ENCODE data around the gene CYFIP2. TPM values are rescaled to one million over a fixed set of nuclear protein-coding genes. Genes with fewer than 3 reads are reported as not detected.

CYFIP2 gene
- total and polyA plus RNA-seq, 10 of the 15 experiments (the other 5 are each of a cell fraction or from before 2014, with no cell fraction given): 43.4 to 173 (median 96.0) TPM

DNA sequence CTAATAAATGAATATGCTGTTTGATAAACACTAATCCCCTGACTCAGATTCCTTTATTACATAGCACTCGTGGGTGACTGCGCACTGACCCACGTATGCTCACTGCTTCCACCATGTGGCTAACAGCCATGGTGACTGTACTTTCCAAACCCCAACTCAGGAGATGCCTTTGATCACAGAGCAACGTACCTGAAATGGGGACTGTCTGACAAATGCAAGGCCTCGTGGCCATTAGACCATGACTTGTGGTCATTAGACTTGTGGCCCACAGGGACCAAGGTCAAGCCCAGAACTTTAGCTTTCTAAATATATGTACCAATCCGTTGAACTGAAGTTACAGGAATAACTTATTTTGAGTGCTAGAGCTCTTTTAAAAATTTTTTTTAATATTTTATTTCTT is 46.6 kb downstream of the CYFIP2 start (continued):
- no peak for TF ChIP-seq LARP7 (IDR thresholded peaks at IDR 0.05)
- TF ChIP-seq NBN (IDR thresholded peaks at IDR 0.05): 0 out of 2 replicates have a peak, but pooled peaks have one; percentile 38
- TF ChIP-seq SREBF2 (IDR thresholded peaks at IDR 0.05; ENCODE audit: low read length): no peak
- TF ChIP-seq MYB (IDR thresholded peaks at IDR 0.05; ENCODE audit: borderline replicate concordance, low read depth, low read length): no peak
- peak; percentile 75 for TF ChIP-seq RUNX3 (IDR thresholded peaks at IDR 0.05; ENCODE audit: low read length)

DNA sequence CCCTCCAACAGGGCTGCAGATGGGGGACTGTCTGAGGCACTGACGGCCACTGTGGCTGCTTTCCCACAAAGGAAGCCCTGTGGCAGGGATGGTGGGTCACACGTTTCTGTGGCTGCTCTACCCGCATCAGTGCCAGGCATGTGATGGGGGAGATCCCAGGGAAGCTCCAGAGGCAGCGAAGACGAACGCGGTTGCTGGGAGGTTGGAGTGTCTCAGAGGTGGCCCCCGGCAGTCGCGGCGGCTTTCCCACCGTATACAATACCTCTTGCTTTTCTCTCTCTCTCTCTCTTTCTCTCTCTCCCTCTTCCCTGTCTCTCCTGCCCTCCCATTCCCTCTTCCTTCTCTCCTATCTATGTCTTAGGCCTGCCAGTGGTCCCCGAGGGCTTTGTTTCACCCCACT is 56.7 kb downstream of the CYFIP2 start:
- H3K36me3 ChIP-seq (ENCODE audit: control insufficient read depth in 2 of 2, insufficient read depth in 2 of 2, low read length in 1 of 2): peaks cover 18 to 55% of the 10 kb centered on the region in 2 experiments
- BruUV-seq (replicated peaks): no TSS peak
- POLR2A ChIA-PET: no interaction called here
- H3K27ac ChIP-seq (ENCODE audit: control insufficient read depth, insufficient read depth): no peak overlapping the region
- intact Hi-C loops (cut with micrococcal nuclease; ENCODE audit: unreplicated experiment): no loop called here
- ATAC-seq: no peak
- no peaks in the 10 kb centered on the region for H3K9me3 ChIP-seq (replicated peaks; ENCODE audit: control insufficient read depth, insufficient read depth, low read length)
- no peaks in the 10 kb centered on the region for H3K27me3 ChIP-seq (replicated peaks in 1 of 2; ENCODE audit: control insufficient read depth in 2 of 2, insufficient read depth in 2 of 2, low read length in 1 of 2)
- DNase-seq (ENCODE audit: low read depth, low spot score): no peak
- RAD21 ChIA-PET (ENCODE audit: unreplicated experiment): no interaction called here
- no peak overlapping the region for H3K4me3 ChIP-seq
- no peak for FAIRE-seq
- WGBS (ENCODE audit: insufficient coverage, insufficient replicate concordance, low lambda C conversion rate, missing lambda C conversion rate): 98% methylated on average over 10 of the region's 13 CpGs
- H3K79me2 ChIP-seq (ENCODE audit: control insufficient read depth, insufficient read depth, low read length): no peaks in the 10 kb centered on the region
- CTCF ChIA-PET: interaction anchor here (2.1 kb wide), 1 partner anchor 69 kb away, joined by 4 read pairs; no protein-coding TSS in a partner anchor
- H2AFZ ChIP-seq (ENCODE audit: control insufficient read depth, low read depth, low read length): no peak overlapping the region
- no peak overlapping the region for H3K4me2 ChIP-seq (ENCODE audit: control insufficient read depth, insufficient read depth)
- H3K4me1 ChIP-seq (ENCODE audit: control insufficient read depth, insufficient read depth, low read length): no peaks in the 10 kb centered on the region
- no peak for TF ChIP-seq HDGF (IDR thresholded peaks at IDR 0.05)
- SMC1A ChIA-PET (ENCODE audit: uncharacterized antibody, unreplicated experiment): no interaction called here
- in situ Hi-C loops (cut with MboI): no loop called here
- no peak overlapping the region for H3K9ac ChIP-seq (ENCODE audit: control insufficient read depth, insufficient read depth, low read length)
- no peaks in the 10 kb centered on the region for H4K20me1 ChIP-seq (ENCODE audit: control insufficient read depth, insufficient read depth)

DNA sequence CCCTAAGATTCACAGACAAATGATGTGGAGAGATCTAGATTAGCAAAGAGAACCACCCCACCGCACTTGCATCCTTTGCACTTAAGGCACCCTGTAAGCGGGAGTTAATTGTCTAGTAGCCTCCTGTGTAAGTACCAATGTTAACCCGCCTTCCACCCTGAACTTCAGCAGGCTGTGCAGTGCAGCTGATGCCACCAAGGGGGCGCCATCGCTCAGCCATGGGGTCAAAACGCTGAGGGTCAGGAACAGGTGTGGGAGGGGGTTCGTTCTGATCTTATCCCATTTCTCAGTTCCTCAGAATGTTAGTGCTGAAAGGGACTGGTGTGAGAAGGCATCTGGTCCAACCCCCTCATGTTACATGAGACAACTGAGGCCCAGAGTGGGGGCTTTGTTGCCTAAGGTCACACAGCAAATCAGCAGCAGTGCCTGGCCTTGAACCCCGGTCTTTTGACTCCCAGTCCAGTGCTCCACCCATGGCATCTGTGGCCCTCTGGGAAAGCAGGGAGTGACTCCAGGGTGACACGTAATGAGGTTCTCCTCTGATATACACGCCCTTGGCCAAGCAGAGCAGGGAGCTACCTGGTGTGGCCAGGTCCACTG is 57.3 kb downstream of the CYFIP2 start:
- POLR2A ChIA-PET: interaction anchor here (1.1 kb wide), 1 partner anchor 273 kb away, joined by 3 read pairs; no protein-coding TSS in a partner anchor
- no peak overlapping the region for H3K4me3 ChIP-seq
- H3K27me3 ChIP-seq (replicated peaks in 1 of 2; ENCODE audit: control insufficient read depth in 2 of 2, insufficient read depth in 2 of 2, low read length in 1 of 2): no peaks in the 10 kb centered on the region
- H4K20me1 ChIP-seq (ENCODE audit: control insufficient read depth, insufficient read depth): no peaks in the 10 kb centered on the region
- no peak overlapping the region for H3K27ac ChIP-seq (ENCODE audit: control insufficient read depth, insufficient read depth)
- H3K4me1 ChIP-seq (ENCODE audit: control insufficient read depth, insufficient read depth, low read length): no peaks in the 10 kb centered on the region
- peaks cover 18 to 59% of the 10 kb centered on the region in 2 experiments for H3K36me3 ChIP-seq (ENCODE audit: control insufficient read depth in 2 of 2, insufficient read depth in 2 of 2, low read length in 1 of 2)
- no peak for ATAC-seq
- no peaks in the 10 kb centered on the region for H3K9me3 ChIP-seq (replicated peaks; ENCODE audit: control insufficient read depth, insufficient read depth, low read length)
- WGBS (ENCODE audit: insufficient coverage, insufficient replicate concordance, low lambda C conversion rate, missing lambda C conversion rate): 94% methylated on average over 10 of the region's 10 CpGs
- FAIRE-seq: no peak
- H2AFZ ChIP-seq (ENCODE audit: control insufficient read depth, low read depth, low read length): no peak overlapping the region
- BruUV-seq (replicated peaks): no TSS peak
- intact Hi-C loops (cut with micrococcal nuclease; ENCODE audit: unreplicated experiment) (no loop called here), in situ Hi-C loops (cut with MboI) (no loop called here)
- no peak for DNase-seq (ENCODE audit: low read depth, low spot score)
- no peak overlapping the region for H3K4me2 ChIP-seq (ENCODE audit: control insufficient read depth, insufficient read depth)
- CTCF ChIA-PET: interaction anchor here (0.6 to 2.1 kb wide), 4 partner anchors 39 to 110 kb away, joined by 3 to 4 read pairs (median 3); no protein-coding TSS in a partner anchor
- no peaks in the 10 kb centered on the region for H3K79me2 ChIP-seq (ENCODE audit: control insufficient read depth, insufficient read depth, low read length)
- RAD21 ChIA-PET (ENCODE audit: unreplicated experiment): no interaction called here
- SMC1A ChIA-PET (ENCODE audit: uncharacterized antibody, unreplicated experiment): interaction anchor here (1.6 kb wide), 1 partner anchor 180 kb away, joined by 5 read pairs; the partner anchor contains the start of gene MED7
- TF ChIP-seq, protein P1, sequence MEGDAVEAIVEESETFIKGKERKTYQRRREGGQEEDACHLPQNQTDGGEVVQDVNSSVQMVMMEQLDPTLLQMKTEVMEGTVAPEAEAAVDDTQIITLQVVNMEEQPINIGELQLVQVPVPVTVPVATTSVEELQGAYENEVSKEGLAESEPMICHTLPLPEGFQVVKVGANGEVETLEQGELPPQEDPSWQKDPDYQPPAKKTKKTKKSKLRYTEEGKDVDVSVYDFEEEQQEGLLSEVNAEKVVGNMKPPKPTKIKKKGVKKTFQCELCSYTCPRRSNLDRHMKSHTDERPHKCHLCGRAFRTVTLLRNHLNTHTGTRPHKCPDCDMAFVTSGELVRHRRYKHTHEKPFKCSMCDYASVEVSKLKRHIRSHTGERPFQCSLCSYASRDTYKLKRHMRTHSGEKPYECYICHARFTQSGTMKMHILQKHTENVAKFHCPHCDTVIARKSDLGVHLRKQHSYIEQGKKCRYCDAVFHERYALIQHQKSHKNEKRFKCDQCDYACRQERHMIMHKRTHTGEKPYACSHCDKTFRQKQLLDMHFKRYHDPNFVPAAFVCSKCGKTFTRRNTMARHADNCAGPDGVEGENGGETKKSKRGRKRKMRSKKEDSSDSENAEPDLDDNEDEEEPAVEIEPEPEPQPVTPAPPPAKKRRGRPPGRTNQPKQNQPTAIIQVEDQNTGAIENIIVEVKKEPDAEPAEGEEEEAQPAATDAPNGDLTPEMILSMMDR (IDR thresholded peaks at IDR 0.05 in 2 of 3, conservative IDR thresholded peaks at IDR 0.05 in 1 of 3; ENCODE audit: control insufficient read depth in 2 of 3, extremely low read depth in 1 of 3, insufficient read depth in 1 of 3, low read depth in 3 of 3, low read length in 3 of 3): peak in 2 of 3 experiments; percentile 18 to 33; a peak in 2 of 6 replicates
- TF ChIP-seq EP300 (IDR thresholded peaks at IDR 0.05; ENCODE audit: borderline replicate concordance in 1 of 2, control insufficient read depth in 1 of 2, low read depth in 2 of 2, low read length in 2 of 2) (no peak), RFX5 (IDR thresholded peaks at IDR 0.05; ENCODE audit: low read depth, low read length) (no peak), BCL11A (IDR thresholded peaks at IDR 0.05; ENCODE audit: low read depth, low read length) (no peak)
- TF ChIP-seq, protein P2, sequence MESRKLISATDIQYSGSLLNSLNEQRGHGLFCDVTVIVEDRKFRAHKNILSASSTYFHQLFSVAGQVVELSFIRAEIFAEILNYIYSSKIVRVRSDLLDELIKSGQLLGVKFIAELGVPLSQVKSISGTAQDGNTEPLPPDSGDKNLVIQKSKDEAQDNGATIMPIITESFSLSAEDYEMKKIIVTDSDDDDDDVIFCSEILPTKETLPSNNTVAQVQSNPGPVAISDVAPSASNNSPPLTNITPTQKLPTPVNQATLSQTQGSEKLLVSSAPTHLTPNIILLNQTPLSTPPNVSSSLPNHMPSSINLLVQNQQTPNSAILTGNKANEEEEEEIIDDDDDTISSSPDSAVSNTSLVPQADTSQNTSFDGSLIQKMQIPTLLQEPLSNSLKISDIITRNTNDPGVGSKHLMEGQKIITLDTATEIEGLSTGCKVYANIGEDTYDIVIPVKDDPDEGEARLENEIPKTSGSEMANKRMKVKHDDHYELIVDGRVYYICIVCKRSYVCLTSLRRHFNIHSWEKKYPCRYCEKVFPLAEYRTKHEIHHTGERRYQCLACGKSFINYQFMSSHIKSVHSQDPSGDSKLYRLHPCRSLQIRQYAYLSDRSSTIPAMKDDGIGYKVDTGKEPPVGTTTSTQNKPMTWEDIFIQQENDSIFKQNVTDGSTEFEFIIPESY (IDR thresholded peaks at IDR 0.05): no peak
- no peak overlapping the region for H3K9ac ChIP-seq (ENCODE audit: control insufficient read depth, insufficient read depth, low read length)
